SK-N-MC (cell line): ENCODE data around the gene ZNF724.
"Not testable (repeated sequence)": the region's sequence is repeated elsewhere in the genome, so short reads cannot be mapped to it uniquely, and the experiment has no call there.

ENCODE experiments used
- EZH2 ChIP-seq: fragments of 200-600 bp; sonication (generic); IDR thresholded peaks from one replicate; pipeline ENCODE4 v1.6.1; 2017; ENCODE audit warnings: antibody characterized with exemption
- POLR2AphosphoS5 ChIP-seq: IDR thresholded peaks from 2 replicates; pipeline ENCODE4 v1.6.1; 2012; ENCODE audit warnings: mild to moderate bottlenecking, low read depth, low read length, borderline replicate concordance

DNA sequence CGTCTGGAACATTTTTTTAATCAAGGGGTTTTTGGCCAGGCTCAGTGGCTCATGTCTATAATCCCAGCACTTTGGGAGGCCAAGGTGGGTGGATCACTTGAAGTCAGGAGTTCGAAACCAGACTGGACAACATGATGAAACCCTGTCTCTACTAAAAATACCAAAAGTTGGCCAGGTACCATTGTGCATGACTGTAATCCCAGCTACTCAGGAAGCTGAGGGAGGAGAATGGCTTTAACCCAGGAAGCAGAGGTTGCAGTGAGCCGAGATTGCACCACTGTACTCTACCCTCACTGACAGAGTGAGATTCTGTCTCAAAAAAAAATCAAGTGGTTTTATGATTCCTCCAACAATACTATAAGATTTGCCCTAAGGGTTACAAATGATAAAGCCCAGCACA lies 3.1 kb upstream of the ZNF724 start:
- not testable (repeated sequence) for TF ChIP-seq POLR2AphosphoS5, EZH2
